ENCODE measurements around the gene GIN1. TPM values are rescaled to one million over a fixed set of nuclear protein-coding genes. Genes with fewer than 3 reads are reported as not detected.

The GIN1 gene
- total RNA-seq, 2 experiments from 2014 or later, result 3.9 to 5.8 TPM

DNA sequence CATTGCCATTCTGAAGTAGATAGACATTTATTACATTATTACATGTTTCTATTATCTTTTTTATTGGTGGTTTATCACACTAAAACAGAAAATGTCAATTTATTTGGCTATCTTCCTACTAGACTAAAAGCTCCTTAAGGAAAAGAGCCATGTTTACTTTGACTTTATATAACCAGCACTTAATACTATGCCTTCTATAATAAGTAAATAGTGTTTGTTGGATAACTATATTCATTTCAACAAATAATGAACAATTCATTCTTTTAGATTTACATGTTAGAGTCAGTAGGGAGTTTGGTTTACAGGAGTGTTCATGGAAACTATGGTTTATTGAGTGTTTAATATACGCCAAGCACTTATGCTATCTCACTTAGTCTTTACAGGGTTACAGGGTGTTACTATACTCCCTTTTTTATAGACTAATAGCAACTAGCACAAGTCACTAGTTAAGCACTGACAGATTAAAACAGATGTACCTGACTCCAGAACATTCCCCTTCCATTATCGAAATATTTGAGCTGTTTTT lies 7.4 kb upstream of the GIN1 start:
- Histone ChIP-seq H3K4me1 (ENCODE audit: insufficient read depth, low read length, poor library complexity, severe bottlenecking) (peaks cover 6% of the 10 kb centered on the region), H3K9me3 (ENCODE audit: low read length) (no peaks in the 10 kb centered on the region), H3K9me2 (ENCODE audit: insufficient read depth, low read length) (no peaks in the 10 kb centered on the region), H3K4me3 (ENCODE audit: low read depth, low read length, poor library complexity, severe bottlenecking) (no peak overlapping the region), H3K36me3 (ENCODE audit: insufficient read depth, low read length) (peaks cover 50% of the 10 kb centered on the region), H3K4me2 (ENCODE audit: low read length) (no peak overlapping the region), H4K20me1 (ENCODE audit: insufficient read depth, low read length) (0 out of 2 replicates have a peak, but pooled peaks cover 5% of the 10 kb centered on the region), H3K79me2 (ENCODE audit: insufficient read depth, low read depth, low read length) (peaks cover 59% of the 10 kb centered on the region), H3K27ac (ENCODE audit: low read depth, low read length, poor library complexity, severe bottlenecking) (no peak overlapping the region), H2AFZ (ENCODE audit: low read length) (no peak overlapping the region)
- no peak for DNase-seq (ENCODE audit: low spot score)
- intact Hi-C loops (cut with micrococcal nuclease; ENCODE audit: unreplicated experiment), result no loop called here
- ChIA-PET CTCF (ENCODE audit: unreplicated experiment) (no interaction called here), POLR2A (interaction anchor here (0.9 kb wide), 1 partner anchor 8 kb away, joined by 4 read pairs; the partner anchor contains the start of genes GIN1 and PPIP5K2)
- no peak for TF ChIP-seq EZH2phosphoT487 (IDR thresholded peaks at IDR 0.05; ENCODE audit: borderline replicate concordance, low read depth, low read length)
- TF ChIP-seq, protein P1, sequence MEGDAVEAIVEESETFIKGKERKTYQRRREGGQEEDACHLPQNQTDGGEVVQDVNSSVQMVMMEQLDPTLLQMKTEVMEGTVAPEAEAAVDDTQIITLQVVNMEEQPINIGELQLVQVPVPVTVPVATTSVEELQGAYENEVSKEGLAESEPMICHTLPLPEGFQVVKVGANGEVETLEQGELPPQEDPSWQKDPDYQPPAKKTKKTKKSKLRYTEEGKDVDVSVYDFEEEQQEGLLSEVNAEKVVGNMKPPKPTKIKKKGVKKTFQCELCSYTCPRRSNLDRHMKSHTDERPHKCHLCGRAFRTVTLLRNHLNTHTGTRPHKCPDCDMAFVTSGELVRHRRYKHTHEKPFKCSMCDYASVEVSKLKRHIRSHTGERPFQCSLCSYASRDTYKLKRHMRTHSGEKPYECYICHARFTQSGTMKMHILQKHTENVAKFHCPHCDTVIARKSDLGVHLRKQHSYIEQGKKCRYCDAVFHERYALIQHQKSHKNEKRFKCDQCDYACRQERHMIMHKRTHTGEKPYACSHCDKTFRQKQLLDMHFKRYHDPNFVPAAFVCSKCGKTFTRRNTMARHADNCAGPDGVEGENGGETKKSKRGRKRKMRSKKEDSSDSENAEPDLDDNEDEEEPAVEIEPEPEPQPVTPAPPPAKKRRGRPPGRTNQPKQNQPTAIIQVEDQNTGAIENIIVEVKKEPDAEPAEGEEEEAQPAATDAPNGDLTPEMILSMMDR (conservative IDR thresholded peaks at IDR 0.05; ENCODE audit: low read length), result no peak
- BruUV-seq (replicated peaks), result no TSS peak

DNA sequence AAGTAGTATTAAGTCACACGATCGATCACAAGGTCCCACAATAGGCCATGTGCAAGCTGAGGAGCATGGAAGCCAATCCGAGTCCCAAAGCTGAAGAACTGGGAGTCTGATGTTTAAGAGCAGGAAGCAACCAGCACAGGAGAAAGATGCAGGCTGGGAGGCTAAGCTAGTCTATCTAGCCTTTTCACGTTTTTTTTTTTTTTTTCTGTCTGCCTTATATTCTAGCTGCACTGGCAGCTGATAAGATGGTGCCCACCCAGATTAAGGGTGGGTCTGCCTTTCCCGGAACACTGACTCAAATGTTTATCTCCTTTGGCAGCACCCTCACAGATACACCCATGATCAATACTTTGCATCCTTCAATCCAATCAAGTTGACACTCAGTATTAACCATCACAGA lies 6.6 kb upstream of the GIN1 start:
- no TSS peak for BruUV-seq (replicated peaks)
- Histone ChIP-seq H3K9me2 (ENCODE audit: insufficient read depth, low read length) (no peaks in the 10 kb centered on the region), H3K27ac (ENCODE audit: low read depth, low read length, poor library complexity, severe bottlenecking) (no peak overlapping the region), H3K4me2 (ENCODE audit: low read length) (no peak overlapping the region), H3K36me3 (ENCODE audit: insufficient read depth, low read length) (peaks cover 47% of the 10 kb centered on the region), H3K79me2 (ENCODE audit: insufficient read depth, low read depth, low read length) (peaks cover 67% of the 10 kb centered on the region), H3K4me3 (ENCODE audit: low read depth, low read length, poor library complexity, severe bottlenecking) (no peak overlapping the region), H4K20me1 (ENCODE audit: insufficient read depth, low read length) (peaks cover 7% of the 10 kb centered on the region; the same call in 1 of the 2 replicates), H3K9me3 (ENCODE audit: low read length) (no peaks in the 10 kb centered on the region), H2AFZ (ENCODE audit: low read length) (no peak overlapping the region), H3K4me1 (ENCODE audit: insufficient read depth, low read length, poor library complexity, severe bottlenecking) (peaks cover 14% of the 10 kb centered on the region)
- TF ChIP-seq, protein P1 (conservative IDR thresholded peaks at IDR 0.05; ENCODE audit: low read length), result no peak
- no peak for TF ChIP-seq EZH2phosphoT487 (IDR thresholded peaks at IDR 0.05; ENCODE audit: borderline replicate concordance, low read depth, low read length)
- ChIA-PET CTCF (ENCODE audit: unreplicated experiment) (no interaction called here), POLR2A (interaction anchor here (0.5 to 0.6 kb wide), 2 partner anchors 26 to 335 kb away, joined by 3 read pairs; no protein-coding TSS in a partner anchor)
- no peak for DNase-seq (ENCODE audit: low spot score)
- intact Hi-C loops (cut with micrococcal nuclease; ENCODE audit: unreplicated experiment), result no loop called here

DNA sequence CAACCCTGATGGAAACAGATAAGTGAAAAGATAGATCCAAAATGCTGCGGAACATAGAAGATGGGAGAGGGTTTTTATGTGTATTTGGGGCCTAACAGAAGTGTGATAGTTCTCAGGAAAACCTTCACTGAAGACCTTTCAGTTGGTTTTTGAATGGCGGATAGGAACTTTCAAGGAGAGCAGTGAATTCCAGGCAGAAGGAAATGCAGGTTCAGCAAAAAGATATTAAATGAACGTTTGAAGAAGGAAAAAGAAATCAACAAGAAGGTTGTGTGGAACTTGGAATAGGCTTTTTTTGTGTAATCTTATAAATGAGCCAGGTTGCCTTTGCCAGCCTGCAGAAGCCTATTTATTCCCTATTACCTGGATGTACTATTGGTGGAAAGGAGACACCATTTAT lies 2.3 kb upstream of the GIN1 start:
- Histone ChIP-seq H3K4me3 (ENCODE audit: low read depth, low read length, poor library complexity, severe bottlenecking) (peak overlapping the region; percentile 90), H3K4me1 (ENCODE audit: insufficient read depth, low read length, poor library complexity, severe bottlenecking) (peaks cover 29% of the 10 kb centered on the region), H3K36me3 (ENCODE audit: insufficient read depth, low read length) (peaks cover 25% of the 10 kb centered on the region), H3K9me2 (ENCODE audit: insufficient read depth, low read length) (no peaks in the 10 kb centered on the region), H4K20me1 (ENCODE audit: insufficient read depth, low read length) (peaks cover 9% of the 10 kb centered on the region; the same call in 1 of the 2 replicates), H2AFZ (ENCODE audit: low read length) (no peak overlapping the region), H3K9me3 (ENCODE audit: low read length) (no peaks in the 10 kb centered on the region), H3K4me2 (ENCODE audit: low read length) (peak overlapping the region; percentile 97), H3K79me2 (ENCODE audit: insufficient read depth, low read depth, low read length) (peaks cover 77% of the 10 kb centered on the region), H3K27ac (ENCODE audit: low read depth, low read length, poor library complexity, severe bottlenecking) (no peak overlapping the region)
- POLR2A ChIA-PET, result no interaction called here
- CTCF ChIA-PET (ENCODE audit: unreplicated experiment), result no interaction called here
- no TSS peak for BruUV-seq (replicated peaks)
- no peak for DNase-seq (ENCODE audit: low spot score)
- intact Hi-C loops (cut with micrococcal nuclease; ENCODE audit: unreplicated experiment), result no loop called here
- TF ChIP-seq EZH2phosphoT487 (IDR thresholded peaks at IDR 0.05; ENCODE audit: borderline replicate concordance, low read depth, low read length), result no peak
- TF ChIP-seq, protein P1 (conservative IDR thresholded peaks at IDR 0.05; ENCODE audit: low read length), result no peak

Measured in OCI-LY7 (cell line).